K562 (cell line): Measurements from ENCODE around the gene THUMPD2. TPM values are rescaled to one million over a fixed set of nuclear protein-coding genes. Genes with fewer than 3 reads are reported as not detected.

Experiments used
- ATAC-seq: fragments of 200-7000 bp; cut with Tn5 transposase; 3 replicates; pipeline ENCODE4 v1.9.1; 2020; ENCODE audit warnings: moderate library complexity
- BruUV-seq: library from RNA; stranded (reverse); fragments of 400-500 nt; replicated peaks from 2 replicates; lab custom pipeline; 2021; lab: Mats Ljungman, UMichigan
- CTCF ChIA-PET: fragments of 300-600 bp; formaldehyde crosslinking; extraction: SDS; loops from one replicate; lab custom pipeline; 2021; ENCODE audit warnings: low intra/inter-chr PET ratio; lab: Yijun Ruan, JAX
- POLR2A ChIA-PET: fragments of 300-600, 350-650 bp; sonication (Branson Sonifier 250); formaldehyde crosslinking; extraction: SDS; loops from one replicate; lab custom pipeline; 2021; ENCODE audit warnings: antibody characterized with exemption, inconsistent platforms; lab: Yijun Ruan, JAX
- DNase-seq, 4 experiments: peaks; one replicate each; pipeline versions ENCODE4 v3.0.0 to v3.0.0-alpha.2; 2011 to 2018; ENCODE audit warnings: low spot score in 3 of 4, mixed read lengths in 3 of 4; ENCODE audit errors: extremely low read depth in 1 of 4
- FAIRE-seq: peaks from 2 replicates; lab custom pipeline; 2011; peaks lifted over from hg19 to GRCh38; lab: Jason Lieb, UNC
- H2AFZ ChIP-seq: 2 replicates; pipeline ENCODE4 v1.6.0; 2011; ENCODE audit warnings: low read depth, low read length, control low read depth, inconsistent platforms
- H3K27ac ChIP-seq: fragments of 200-600 bp; 3 replicates; pipeline ENCODE4 v1.8.0; 2011; ENCODE audit warnings: low read depth, mild to moderate bottlenecking, control low read depth, inconsistent platforms, low read length, moderate library complexity, mixed read lengths; ENCODE audit errors: extremely low read depth
- H3K27me3 ChIP-seq, 2 experiments: fragments of 300-600 bp in 1 of 2; 2 replicates in 1 of 2; 3 replicates in 1 of 2; pipeline versions ENCODE4 v1.6.0 to v1.8.0; 2011; ENCODE audit warnings: inconsistent platforms in 2 of 2, low read length in 2 of 2, mild to moderate bottlenecking in 1 of 2, mixed read lengths in 1 of 2, moderate library complexity in 1 of 2; ENCODE audit not compliant: control insufficient read depth in 2 of 2, insufficient read depth in 2 of 2
- H3K36me3 ChIP-seq: fragments of 300-600 bp; 3 replicates; pipeline ENCODE4 v1.8.0; 2011; ENCODE audit warnings: mild to moderate bottlenecking, low read length, inconsistent platforms; ENCODE audit not compliant: control insufficient read depth, insufficient read depth
- H3K4me1 ChIP-seq, 2 experiments: fragments of 200-600 bp in 1 of 2; replicated peaks in 1 of 2; 2 replicates in 1 of 2; 3 replicates in 1 of 2; pipeline versions ENCODE4 v1.5.1 to v1.8.0; 2011; ENCODE audit warnings: inconsistent platforms in 2 of 2, low read length in 2 of 2, mild to moderate bottlenecking in 1 of 2, mixed read lengths in 1 of 2, moderate library complexity in 1 of 2; ENCODE audit not compliant: control insufficient read depth in 2 of 2, insufficient read depth in 2 of 2
- H3K4me2 ChIP-seq: 2 replicates; pipeline ENCODE4 v1.6.1; 2011; ENCODE audit warnings: low read length, control low read depth, inconsistent platforms, mixed read lengths; ENCODE audit not compliant: insufficient read depth
- H3K4me3 ChIP-seq: fragments of 200-600 bp; sonication (generic), shearing (Covaris generic); 2 replicates; pipeline ENCODE4 v1.5.1; 2016; ENCODE audit warnings: control low read depth, inconsistent platforms
- H3K79me2 ChIP-seq: fragments of 200-600 bp; 3 replicates; pipeline ENCODE4 v1.8.0; 2011; ENCODE audit warnings: low read length, inconsistent platforms; ENCODE audit not compliant: control insufficient read depth, insufficient read depth
- H3K9ac ChIP-seq, 2 experiments: 2 replicates each; pipeline versions ENCODE4 v1.6.0 to v1.6.1; 2011; ENCODE audit warnings: low read depth in 2 of 2, low read length in 2 of 2, control low read depth in 1 of 2, inconsistent platforms in 1 of 2, mild to moderate bottlenecking in 1 of 2, mixed read lengths in 1 of 2; ENCODE audit not compliant: insufficient read depth in 1 of 2
- H3K9me1 ChIP-seq: one replicate; pipeline ENCODE4 v1.6.0; 2011; ENCODE audit warnings: inconsistent platforms, mild to moderate bottlenecking, low read length, moderate library complexity; ENCODE audit not compliant: control insufficient read depth, insufficient read depth
- H3K9me3 ChIP-seq: replicated peaks from 2 replicates; pipeline ENCODE4 v1.5.1; 2011; ENCODE audit warnings: low read depth, low read length, inconsistent platforms; ENCODE audit not compliant: control insufficient read depth, insufficient read depth
- H4K20me1 ChIP-seq: replicated peaks from 2 replicates; pipeline ENCODE4 v1.6.1; 2011; ENCODE audit warnings: low read length, inconsistent platforms, mixed read lengths; ENCODE audit not compliant: control insufficient read depth, insufficient read depth
- BCL6 ChIP-seq: fragments of 250-450 bp; sonication (Bioruptor Pico); IDR thresholded peaks from 2 replicates; pipeline ENCODE4 v1.4.0; 2020
- CBX2 ChIP-seq: fragments of 200-600 bp; sonication (generic); IDR thresholded peaks from one replicate; pipeline ENCODE4 v1.6.1; 2012; ENCODE audit warnings: mild to moderate bottlenecking, low read length, inconsistent platforms; ENCODE audit not compliant: insufficient read depth, poor library complexity, severe bottlenecking
- DNMT1 ChIP-seq: fragments of 450-650 bp; IDR thresholded peaks from 2 replicates; pipeline ENCODE4 v1.6.1; 2016; ENCODE audit warnings: antibody characterized with exemption, mild to moderate bottlenecking
- ESRRB ChIP-seq: fragments of 250-450 bp; sonication (Bioruptor Pico); IDR thresholded peaks from 2 replicates; pipeline ENCODE4 v1.5.0; 2020; ENCODE audit warnings: mild to moderate bottlenecking, moderate library complexity, borderline replicate concordance
- FOSL1 ChIP-seq: fragments of 200-800 bp; sonication (Bioruptor generic); conservative IDR thresholded peaks from 2 replicates; pipeline ENCODE4 v1.6.1; 2016; ENCODE audit warnings: missing genetic modification characterization, missing compliant biosample characterization
- HDAC6 ChIP-seq: IDR thresholded peaks from 2 replicates; pipeline ENCODE4 v1.6.1; 2012; ENCODE audit warnings: low read depth, mild to moderate bottlenecking, control low read depth, inconsistent platforms, low read length, moderate library complexity
- HSF4 ChIP-seq: fragments of 250-450 bp; sonication (Bioruptor Pico); IDR thresholded peaks from 2 replicates; pipeline ENCODE4 v2.1.2; 2022; ENCODE audit warnings: mild to moderate bottlenecking, moderate library complexity, borderline replicate concordance
- KAT8 ChIP-seq: fragments of 450-650 bp; IDR thresholded peaks from 2 replicates; pipeline ENCODE4 v1.6.1; 2016; ENCODE audit warnings: low read depth, mild to moderate bottlenecking
- L3MBTL2 ChIP-seq: fragments of 450-650 bp; IDR thresholded peaks from 2 replicates; pipeline ENCODE4 v1.6.1; 2016; ENCODE audit warnings: mild to moderate bottlenecking, moderate library complexity
- MEF2D ChIP-seq: conservative IDR thresholded peaks from 2 replicates; pipeline ENCODE4 v1.6.1; 2016; ENCODE audit warnings: low read depth, missing genetic modification characterization, missing compliant biosample characterization
- NFE2 ChIP-seq: IDR thresholded peaks from 2 replicates; pipeline ENCODE4 v1.6.1; 2014; ENCODE audit warnings: antibody characterized with exemption, low read depth
- NFE2L1 ChIP-seq: fragments of 450-650 bp; IDR thresholded peaks from 2 replicates; pipeline ENCODE4 v1.6.1; 2016; ENCODE audit warnings: missing genetic modification characterization, low read depth, mild to moderate bottlenecking, missing compliant biosample characterization, moderate library complexity, borderline replicate concordance
- PKNOX1 ChIP-seq: fragments of 450-650 bp; IDR thresholded peaks from 2 replicates; pipeline ENCODE4 v1.6.1; 2016
- SMARCE1 ChIP-seq: fragments of 450-650 bp; IDR thresholded peaks from 2 replicates; pipeline ENCODE4 v1.7.1; 2016; ENCODE audit warnings: mild to moderate bottlenecking
- SMC3 ChIP-seq: conservative IDR thresholded peaks from 2 replicates; pipeline ENCODE4 v1.6.1; 2011; ENCODE audit warnings: low read depth, low read length, improper control_type of control experiment; ENCODE audit not compliant: insufficient read depth
- ZNF197 ChIP-seq: fragments of 200-800 bp; sonication (Bioruptor generic); IDR thresholded peaks from 2 replicates; pipeline ENCODE4 v1.6.1; 2016; ENCODE audit warnings: low read depth, missing genetic modification characterization, missing compliant biosample characterization
- ZNF282 ChIP-seq: sonication (generic); formaldehyde crosslinking; IDR thresholded peaks from 2 replicates; pipeline ENCODE4 v1.8.1; 2023; ENCODE audit warnings: missing genetic modification reagents
- WGBS: fragments of 100-300 bp; shearing (Covaris generic); methylation state at CpG from one replicate; pipeline ENCODE4 v1.1.6; 2016; ENCODE audit warnings: low coverage, mixed read lengths; ENCODE audit not compliant: insufficient coverage; ENCODE audit errors: missing lambda C conversion rate; 5-methylcytosine and 5-hydroxymethylcytosine counted together
- in situ Hi-C: fragments of 300-500 bp; cut with MboI; formaldehyde crosslinking; loops from 4 replicates; pipeline ENCODE4 v1.15.0; 2018; ENCODE audit warnings: inconsistent platforms, mixed read lengths
- intact Hi-C: fragments of 100-400 bp; cut with micrococcal nuclease; formaldehyde crosslinking; loops from 2 replicates; pipeline ENCODE4 v1.14.2; 2022
- polyA plus RNA-seq, 8 experiments: library from polyadenylated mRNA; depleted of rRNA in 4 of 8; stranded (reverse) in 5 of 8; unstranded in 3 of 8; fragments of >200 nt; fragmentation: Nextera tagmentation in 2 of 8; fragmentation: Illumina TruSeq in 1 of 8; extraction: Ambion mirVana in 2 of 8; extraction: Trizol in 1 of 8; gene quantifications; 2 replicates each; pipeline versions ENCODE4 v1.2.1 to v1.2.3, GENCODE V29; 2011 to 2014; ENCODE audit warnings: inconsistent platforms in 1 of 8, missing spikeins in 1 of 8
- total RNA-seq, 7 experiments: library from RNA; depleted of rRNA in 6 of 7; stranded (reverse); fragments of >200 nt in 6 of 7; fragmentation: Illumina TruSeq in 2 of 7; extraction: Trizol in 2 of 7; gene quantifications; 2 replicates each; pipeline versions ENCODE4 v1.2.1 to v1.2.3, GENCODE V29; 2011 to 2021; ENCODE audit warnings: low replicate concordance in 1 of 7

THUMPD2 gene
- total and polyA plus RNA-seq, 9 of the 15 experiments (the other 6 are each of a cell fraction or from before 2014, with no cell fraction given) = 9.6 to 40.4 (median 24.0) TPM

- no peak for TF ChIP-seq ZNF197 (CRISPR knock-in tag)
- no peak for TF ChIP-seq L3MBTL2
- no peak for TF ChIP-seq MEF2D (tag)
- no peak for TF ChIP-seq BCL6 (CRISPR knock-in tag)
- no peak for TF ChIP-seq NFE2
- TF ChIP-seq SMARCE1 = no peak
- TF ChIP-seq PKNOX1 = no peak
- TF ChIP-seq ESRRB = no peak
- TF ChIP-seq ZNF282 (CRISPR knock-in tag) = no peak
Observed at GRCh38 chr2:39757156-39757555, 21.9 kb downstream of the THUMPD2 start (continued).

GRCh38 chr2:39755466-39755865 is 23.6 kb downstream of the THUMPD2 start:
- POLR2A ChIA-PET = no interaction called here
- H3K9me3 ChIP-seq = no peaks in the 10 kb centered on the region
- in situ Hi-C loops (no loop called here), intact Hi-C loops (no loop called here)
- TF ChIP-seq HSF4 = no peak
- no peak for TF ChIP-seq CBX2
- no peak for TF ChIP-seq HDAC6
- no peak for TF ChIP-seq NFE2L1 (tag)
- no peak for TF ChIP-seq KAT8
- no peak for TF ChIP-seq FOSL1 (tag)
- no peak for TF ChIP-seq SMC3
- TF ChIP-seq DNMT1 = no peak
- no peaks in the 10 kb centered on the region for H3K27me3 ChIP-seq
- no peak overlapping the region for H3K9ac ChIP-seq
- H2AFZ ChIP-seq = no peak overlapping the region
- WGBS = 79% methylated on average over 1 of the region's 1 CpG
- BruUV-seq = no TSS peak
- H3K4me1 ChIP-seq = no peaks in the 10 kb centered on the region
- H3K79me2 ChIP-seq = no peaks in the 10 kb centered on the region
- peaks cover 97% of the 10 kb centered on the region for H3K36me3 ChIP-seq
- no peak overlapping the region for H3K4me3 ChIP-seq
- DNase-seq (no peak), ATAC-seq (no peak), FAIRE-seq (no peak)
- CTCF ChIA-PET = no interaction called here
- H3K27ac ChIP-seq = no peak overlapping the region
- H3K9me1 ChIP-seq = no peaks in the 10 kb centered on the region
- no peak overlapping the region for H3K4me2 ChIP-seq
- no peaks in the 10 kb centered on the region for H4K20me1 ChIP-seq
